Gastroesophageal sphincter (tissue), 4 donors: Measurements from ENCODE around the gene CTNNA3. TPM values are rescaled to one million over a fixed set of nuclear protein-coding genes. Genes with fewer than 3 reads are reported as not detected.
A peak's percentile ranks its signal among the peaks of the same experiment; 100 is the strongest.

ENCODE experiments used
- ATAC-seq: fragments of 150-250 bp; one replicate; pipeline ENCODE4 v1.9.1; 2016; ENCODE audit warnings: mild to moderate bottlenecking, moderate library complexity
- H3K27ac ChIP-seq, 4 donors: fragments of 200-600 bp; sonication (generic) in 3 of 4; 1 replicate in 3 of 4; 2 replicates in 1 of 4; pipeline ENCODE4 v1.5.1; 2016 to 2019
- H3K27me3 ChIP-seq: fragments of 200-600 bp; sonication (generic); one replicate; pipeline ENCODE4 v1.5.1; 2019
- H3K36me3 ChIP-seq, 2 donors: fragments of 200-600 bp; sonication (generic); one replicate each; pipeline ENCODE4 v1.5.1; 2019; ENCODE audit warnings: control low read depth in 1 of 2
- H3K4me1 ChIP-seq, 3 donors: fragments of 200-600 bp; sonication (generic); 1 replicate in 2 of 3; 2 replicates in 1 of 3; pipeline ENCODE4 v1.5.1; 2016 to 2019; ENCODE audit warnings: control low read depth in 2 of 3
- H3K4me3 ChIP-seq, 2 donors: fragments of 200-600 bp; sonication (generic); one replicate each; pipeline ENCODE4 v1.5.1; 2019; ENCODE audit warnings: mild to moderate bottlenecking in 1 of 2, moderate library complexity in 1 of 2
- H3K9me3 ChIP-seq, 3 donors: fragments of 200-600 bp; sonication (generic); one replicate each; pipeline ENCODE4 v1.5.1; 2017 to 2019; ENCODE audit warnings: control low read depth in 2 of 3
- EP300 ChIP-seq: sonication (generic); formaldehyde crosslinking; IDR thresholded peaks from one replicate; pipeline ENCODE4 v1.6.1; 2017; ENCODE audit warnings: antibody characterized with exemption, mild to moderate bottlenecking
- POLR2A ChIP-seq, 2 donors: fragments of 450-650 bp; IDR thresholded peaks; one replicate each; pipeline ENCODE4 v1.6.1; 2017; ENCODE audit warnings: antibody characterized with exemption in 2 of 2, mild to moderate bottlenecking in 2 of 2, moderate library complexity in 1 of 2
- POLR2AphosphoS5 ChIP-seq: sonication (generic); formaldehyde crosslinking; IDR thresholded peaks from one replicate; pipeline ENCODE4 v1.6.1; 2017; ENCODE audit warnings: antibody characterized with exemption
- WGBS, 2 donors: methylation state at CpG; one replicate each; pipeline ENCODE4 v1.1.5; 2018; ENCODE audit warnings: low coverage in 1 of 2; 5-methylcytosine and 5-hydroxymethylcytosine counted together
- total RNA-seq, 4 donors: library from RNA; depleted of rRNA; stranded (reverse); fragments of >200 nt; gene quantifications; one replicate each; pipeline ENCODE4 v1.1.0, GENCODE V29; 2016
- TF ChIP-seq, protein P1 (sequence below), 4 experiments: fragments of 200-600 bp in 2 of 4; fragments of 450-650 bp in 2 of 4; sonication (generic) in 1 of 4; IDR thresholded peaks; one replicate each; pipeline ENCODE4 v1.5.1; 2017 to 2019; ENCODE audit warnings: antibody characterized with exemption in 4 of 4, mild to moderate bottlenecking in 2 of 4, moderate library complexity in 2 of 4

The CTNNA3 gene
- total RNA-seq, 4 donors from 2014 or later = 5.1 to 22.0 (median 13.8) TPM

DNA sequence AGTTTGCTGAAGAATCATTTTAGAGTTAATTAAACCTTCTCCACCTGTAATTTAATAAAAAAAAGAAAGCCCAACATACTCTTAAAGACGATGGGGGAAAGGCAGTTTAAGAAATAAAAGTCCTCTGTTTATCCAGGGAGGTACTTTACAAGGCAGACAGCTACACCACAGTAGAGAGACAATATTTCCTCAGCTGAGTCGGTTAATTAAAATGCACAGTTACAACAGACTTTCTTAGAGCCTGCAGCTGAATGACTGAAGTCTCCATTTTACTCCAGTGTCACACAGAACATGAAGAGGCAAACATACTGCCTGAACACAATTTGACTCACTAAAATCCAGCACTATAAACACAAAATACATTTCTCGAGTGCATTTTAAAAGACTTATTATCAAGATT, 755.0 kb downstream of the CTNNA3 start:
- no peaks in the 10 kb centered on the region for H3K36me3 ChIP-seq
- 11 to 31% methylated on average over 3 of the region's 3 CpGs for WGBS, 2 donors
- no peaks in the 10 kb centered on the region for H3K27me3 ChIP-seq
- ATAC-seq = no peak
- H3K4me3 ChIP-seq = no peak overlapping the region
- H3K9me3 ChIP-seq = no peaks in the 10 kb centered on the region
- TF ChIP-seq EP300 (no peak), POLR2A (IDR thresholded peaks at IDR 0.05) (no peak), POLR2AphosphoS5 (no peak)
- TF ChIP-seq, protein P1, sequence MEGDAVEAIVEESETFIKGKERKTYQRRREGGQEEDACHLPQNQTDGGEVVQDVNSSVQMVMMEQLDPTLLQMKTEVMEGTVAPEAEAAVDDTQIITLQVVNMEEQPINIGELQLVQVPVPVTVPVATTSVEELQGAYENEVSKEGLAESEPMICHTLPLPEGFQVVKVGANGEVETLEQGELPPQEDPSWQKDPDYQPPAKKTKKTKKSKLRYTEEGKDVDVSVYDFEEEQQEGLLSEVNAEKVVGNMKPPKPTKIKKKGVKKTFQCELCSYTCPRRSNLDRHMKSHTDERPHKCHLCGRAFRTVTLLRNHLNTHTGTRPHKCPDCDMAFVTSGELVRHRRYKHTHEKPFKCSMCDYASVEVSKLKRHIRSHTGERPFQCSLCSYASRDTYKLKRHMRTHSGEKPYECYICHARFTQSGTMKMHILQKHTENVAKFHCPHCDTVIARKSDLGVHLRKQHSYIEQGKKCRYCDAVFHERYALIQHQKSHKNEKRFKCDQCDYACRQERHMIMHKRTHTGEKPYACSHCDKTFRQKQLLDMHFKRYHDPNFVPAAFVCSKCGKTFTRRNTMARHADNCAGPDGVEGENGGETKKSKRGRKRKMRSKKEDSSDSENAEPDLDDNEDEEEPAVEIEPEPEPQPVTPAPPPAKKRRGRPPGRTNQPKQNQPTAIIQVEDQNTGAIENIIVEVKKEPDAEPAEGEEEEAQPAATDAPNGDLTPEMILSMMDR (IDR thresholded peaks at IDR 0.05) = no peak
- no peaks in the 10 kb centered on the region for H3K4me1 ChIP-seq
- H3K27ac ChIP-seq = no peak overlapping the region

GRCh38 chr10:66934711-66935110, 761.3 kb downstream of the CTNNA3 start:
- no peaks in the 10 kb centered on the region for H3K9me3 ChIP-seq
- no peaks in the 10 kb centered on the region for H3K36me3 ChIP-seq
- no peak for ATAC-seq
- no peak overlapping the region for H3K27ac ChIP-seq
- no peak overlapping the region for H3K4me3 ChIP-seq
- H3K27me3 ChIP-seq = peaks cover 13% of the 10 kb centered on the region
- H3K4me1 ChIP-seq = no peaks in the 10 kb centered on the region
- TF ChIP-seq POLR2AphosphoS5 (no peak), EP300 (no peak), POLR2A (IDR thresholded peaks at IDR 0.05) (no peak)
- TF ChIP-seq, protein P1 (IDR thresholded peaks at IDR 0.05) = no peak

DNA sequence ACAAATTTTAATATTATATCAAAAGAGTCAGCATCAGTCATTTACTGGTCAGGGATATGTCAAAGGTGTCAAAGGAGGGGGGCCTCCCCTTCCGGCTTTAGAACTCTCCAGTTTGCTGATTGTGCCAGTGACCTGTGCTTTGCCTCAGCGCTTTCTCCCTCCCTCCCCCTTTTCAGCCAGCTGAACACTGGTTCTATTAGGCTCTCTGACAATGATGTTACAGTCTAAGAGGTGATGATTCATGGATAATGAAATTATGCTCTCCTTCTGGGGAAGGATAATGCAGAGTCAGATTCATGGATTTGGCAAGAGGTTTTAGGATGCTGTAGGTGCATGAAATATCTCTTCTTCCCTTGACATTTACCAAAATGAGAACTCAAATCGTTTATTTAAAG, 764.0 kb downstream of the CTNNA3 start:
- TF ChIP-seq POLR2A (IDR thresholded peaks at IDR 0.05) (no peak), POLR2AphosphoS5 (no peak), EP300 (no peak)
- TF ChIP-seq, protein P1 (IDR thresholded peaks at IDR 0.05) = no peak
- no peaks in the 10 kb centered on the region for H3K36me3 ChIP-seq
- no peak for ATAC-seq
- no peak overlapping the region for H3K4me3 ChIP-seq
- no peak overlapping the region for H3K27ac ChIP-seq
- peaks cover 0 to 4% (median 0%) of the 10 kb centered on the region in 3 donors for H3K4me1 ChIP-seq
- H3K27me3 ChIP-seq = peaks cover 41% of the 10 kb centered on the region
- 39 to 40% methylated on average over 3 of the region's 3 CpGs for WGBS, 2 donors
- H3K9me3 ChIP-seq = no peaks in the 10 kb centered on the region

DNA sequence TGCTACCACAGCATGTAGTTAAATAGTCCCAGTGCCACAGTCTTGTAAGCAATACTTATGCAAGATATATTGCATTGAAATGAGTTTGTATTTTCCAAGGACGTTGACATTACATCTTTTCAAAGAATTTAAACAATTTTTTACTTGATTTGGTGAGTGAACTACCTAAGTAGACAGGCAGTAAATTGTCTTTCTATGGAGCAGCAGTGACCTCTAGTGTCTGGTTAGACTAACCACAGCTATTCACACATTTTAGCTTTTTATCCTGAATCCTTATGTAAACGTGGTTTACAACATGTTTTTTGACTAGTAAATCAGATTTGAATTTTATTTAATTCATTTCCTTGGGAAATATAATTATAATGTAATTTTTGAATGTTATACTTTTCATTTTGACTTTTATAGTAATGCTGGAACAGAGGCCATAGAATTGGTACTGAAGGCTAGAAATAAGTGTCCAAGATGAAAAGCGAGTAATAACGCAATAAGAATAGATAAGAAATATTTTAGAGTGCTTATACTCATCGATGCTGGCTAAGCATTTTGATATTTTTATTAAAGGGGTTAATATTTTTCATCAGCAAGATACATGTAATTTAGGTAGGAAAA, 764.6 kb downstream of the CTNNA3 start:
- H3K4me1 ChIP-seq = peaks cover 0 to 4% (median under 1%) of the 10 kb centered on the region in 3 donors
- WGBS, 2 donors = 13 to 21% methylated on average over 4 to 5 of the region's 5 CpGs
- no peak for ATAC-seq
- H3K27ac ChIP-seq = no peak overlapping the region
- H3K9me3 ChIP-seq = no peaks in the 10 kb centered on the region
- no peaks in the 10 kb centered on the region for H3K36me3 ChIP-seq
- TF ChIP-seq EP300 = no peak
- TF ChIP-seq, protein P1 (IDR thresholded peaks at IDR 0.05) = peak; percentile 34 to 72 (median 58)
- H3K27me3 ChIP-seq = peaks cover 43% of the 10 kb centered on the region
- H3K4me3 ChIP-seq = no peak overlapping the region

DNA sequence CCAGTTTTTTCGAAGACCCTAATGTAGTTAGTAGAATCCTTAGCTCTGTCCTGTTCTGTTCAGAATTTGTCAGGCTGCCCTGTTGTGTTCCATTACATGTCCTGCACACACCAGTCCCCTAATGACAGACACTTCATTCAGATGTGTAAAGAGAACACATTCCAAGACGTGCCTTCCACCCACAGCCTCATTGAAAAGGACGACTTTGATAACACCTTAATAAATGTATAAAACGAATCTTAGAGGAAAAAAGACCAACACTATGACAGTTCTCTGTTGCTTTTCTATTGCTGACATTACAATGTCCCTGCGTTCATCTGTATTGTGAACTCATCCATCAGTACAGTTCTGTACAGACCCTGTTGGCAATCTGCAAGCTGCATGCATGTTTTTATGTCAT, 766.6 kb downstream of the CTNNA3 start:
- Histone ChIP-seq H3K4me3 (no peak overlapping the region), H3K4me1 (peaks cover 0 to 12% (median 9%) of the 10 kb centered on the region in 3 donors), H3K27me3 (peaks cover 43% of the 10 kb centered on the region), H3K36me3 (no peaks in the 10 kb centered on the region), H3K27ac (no peak overlapping the region), H3K9me3 (no peaks in the 10 kb centered on the region)
- 54 to 56% methylated on average over 5 of the region's 5 CpGs for WGBS, 2 donors
- no peak for ATAC-seq
- no peak for TF ChIP-seq POLR2A (IDR thresholded peaks at IDR 0.05)
- TF ChIP-seq POLR2AphosphoS5 = no peak
- TF ChIP-seq EP300 = no peak
- TF ChIP-seq, protein P1 (IDR thresholded peaks at IDR 0.05) = no peak
